Trophoblast cell (in vitro differentiated cells and primary cell): ENCODE measurements around the gene RANBP3L.

ENCODE experiments used
- DNase-seq, 2 donors: peaks; one replicate each; pipeline ENCODE4 v3.0.0-alpha.2; 2016
- H2AFZ ChIP-seq: 2 replicates; pipeline ENCODE4 v1.6.1; 2013; ENCODE audit warnings: low read length, moderate library complexity, mild to moderate bottlenecking; ENCODE audit not compliant: insufficient read depth, poor library complexity
- H2AK5ac ChIP-seq: 2 replicates; pipeline ENCODE4 v1.6.1; 2013; ENCODE audit warnings: mild to moderate bottlenecking, low read length
- H2BK120ac ChIP-seq: 2 replicates; pipeline ENCODE4 v1.6.1; 2013; ENCODE audit warnings: low read length, mild to moderate bottlenecking, moderate library complexity; ENCODE audit not compliant: insufficient read depth, poor library complexity
- H2BK12ac ChIP-seq: 2 replicates; pipeline ENCODE4 v1.6.1; 2013; ENCODE audit warnings: mild to moderate bottlenecking, low read length, moderate library complexity
- H2BK5ac ChIP-seq: 2 replicates; pipeline ENCODE4 v1.6.1; 2013; ENCODE audit warnings: low read length, low read depth, moderate library complexity, mild to moderate bottlenecking; ENCODE audit not compliant: poor library complexity
- H3K14ac ChIP-seq: 2 replicates; pipeline ENCODE4 v1.6.1; 2013; ENCODE audit warnings: mild to moderate bottlenecking, low read length
- H3K18ac ChIP-seq: 2 replicates; pipeline ENCODE4 v1.6.1; 2013; ENCODE audit warnings: mild to moderate bottlenecking, low read length
- H3K23ac ChIP-seq: 2 replicates; pipeline ENCODE4 v1.6.1; 2013; ENCODE audit warnings: low read length
- H3K27ac ChIP-seq: 2 replicates; pipeline ENCODE4 v1.5.1; 2013; ENCODE audit warnings: low read depth, mild to moderate bottlenecking, inconsistent platforms, low read length, moderate library complexity
- H3K27me3 ChIP-seq: 2 replicates; pipeline ENCODE4 v1.6.1; 2013; ENCODE audit warnings: inconsistent platforms, mild to moderate bottlenecking, low read length, moderate library complexity; ENCODE audit not compliant: insufficient read depth
- H3K36me3 ChIP-seq, 2 experiments: 1 replicate in 1 of 2; 2 replicates in 1 of 2; pipeline ENCODE4 v1.6.1; 2013; ENCODE audit warnings: low read length in 2 of 2, mild to moderate bottlenecking in 2 of 2, moderate library complexity in 1 of 2; ENCODE audit not compliant: insufficient read depth in 2 of 2, control insufficient read depth in 1 of 2
- H3K4ac ChIP-seq: 2 replicates; pipeline ENCODE4 v1.6.1; 2013; ENCODE audit warnings: low read depth, mild to moderate bottlenecking, low read length, moderate library complexity
- H3K4me1 ChIP-seq, 2 experiments: 1 replicate in 1 of 2; 2 replicates in 1 of 2; pipeline ENCODE4 v1.6.1; 2013; ENCODE audit warnings: low read length in 2 of 2, mild to moderate bottlenecking in 2 of 2, moderate library complexity in 1 of 2; ENCODE audit not compliant: insufficient read depth in 2 of 2, control insufficient read depth in 1 of 2
- H3K4me2 ChIP-seq: 2 replicates; pipeline ENCODE4 v1.6.1; 2013; ENCODE audit warnings: inconsistent platforms, mild to moderate bottlenecking, low read length, moderate library complexity
- H3K4me3 ChIP-seq: 2 replicates; pipeline ENCODE4 v1.5.1; 2013; ENCODE audit warnings: mild to moderate bottlenecking, low read depth, low read length, inconsistent platforms
- H3K79me1 ChIP-seq: one replicate; pipeline ENCODE4 v1.6.1; 2013; ENCODE audit warnings: low read length
- H3K79me2 ChIP-seq: 2 replicates; pipeline ENCODE4 v1.6.1; 2013; ENCODE audit warnings: low read length, mild to moderate bottlenecking; ENCODE audit not compliant: control insufficient read depth, insufficient read depth, poor library complexity
- H3K9ac ChIP-seq: 2 replicates; pipeline ENCODE4 v1.6.1; 2013; ENCODE audit warnings: mild to moderate bottlenecking, low read length
- H3K9me3 ChIP-seq: 2 replicates; pipeline ENCODE4 v1.6.1; 2013; ENCODE audit warnings: low read depth, mild to moderate bottlenecking, control low read depth, inconsistent platforms, low read length; ENCODE audit not compliant: insufficient read depth
- H4K12ac ChIP-seq: 2 replicates; pipeline ENCODE4 v1.6.1; 2013; ENCODE audit warnings: low read depth, mild to moderate bottlenecking, low read length, moderate library complexity
- H4K8ac ChIP-seq: 2 replicates; pipeline ENCODE4 v1.6.1; 2013; ENCODE audit warnings: low read depth, mild to moderate bottlenecking, low read length, moderate library complexity
- H4K91ac ChIP-seq: one replicate; pipeline ENCODE4 v1.6.1; 2013; ENCODE audit warnings: low read depth, mild to moderate bottlenecking, low read length, moderate library complexity
- WGBS: extraction: QIAGEN DNeasy Blood & Tissue Kit; methylation state at CpG from one replicate; pipeline ENCODE4 v1.1.7; 2013; ENCODE audit warnings: missing lambda C conversion rate; ENCODE audit not compliant: insufficient read length, insufficient coverage; ENCODE audit errors: extremely low coverage; 5-methylcytosine and 5-hydroxymethylcytosine counted together

Gene RANBP3L

GRCh38 chr5:36217988-36218387 lies 83.7 kb downstream of the RANBP3L start:
- no peaks in the 10 kb centered on the region for H3K27me3 ChIP-seq
- no CpG with 5 or more reads among the region's 1 CpG for whole genome bisulfite sequencing
- H2BK12ac ChIP-seq = no peak overlapping the region
- no peak overlapping the region for H3K4me2 ChIP-seq
- no peaks in the 10 kb centered on the region for H3K4me1 ChIP-seq
- H2AFZ ChIP-seq = no peak overlapping the region
- no peak overlapping the region for H3K27ac ChIP-seq
- no peak overlapping the region for H3K23ac ChIP-seq
- H3K4ac ChIP-seq = no peak overlapping the region
- H2AK5ac ChIP-seq = no peak overlapping the region
- H2BK5ac ChIP-seq = no peak overlapping the region
- no peaks in the 10 kb centered on the region for H3K79me1 ChIP-seq
- no peak overlapping the region for H3K4me3 ChIP-seq
- no peak overlapping the region for H3K18ac ChIP-seq
- no peak overlapping the region for H4K12ac ChIP-seq
- H3K9ac ChIP-seq = no peak overlapping the region
- H3K79me2 ChIP-seq = no peaks in the 10 kb centered on the region
- no peak overlapping the region for H2BK120ac ChIP-seq
- DNase-seq = no peak
- H3K36me3 ChIP-seq = peaks cover 0 to 3% of the 10 kb centered on the region in 2 experiments
- no peak overlapping the region for H4K8ac ChIP-seq
- no peak overlapping the region for H4K91ac ChIP-seq
- no peaks in the 10 kb centered on the region for H3K9me3 ChIP-seq
- H3K14ac ChIP-seq = no peak overlapping the region

- H3K4me2 ChIP-seq = no peak overlapping the region
- H4K8ac ChIP-seq = no peak overlapping the region
- H2AFZ ChIP-seq = no peak overlapping the region
- H3K23ac ChIP-seq = no peak overlapping the region
- no peak overlapping the region for H2BK12ac ChIP-seq
- no peak overlapping the region for H3K27ac ChIP-seq
- H3K4ac ChIP-seq = no peak overlapping the region
- H3K27me3 ChIP-seq = no peaks in the 10 kb centered on the region
- H3K36me3 ChIP-seq = peaks cover 0 to 3% of the 10 kb centered on the region in 2 experiments
- H2BK5ac ChIP-seq = no peak overlapping the region
- no peak overlapping the region for H4K12ac ChIP-seq
- no peak overlapping the region for H2BK120ac ChIP-seq
- H3K79me1 ChIP-seq = no peaks in the 10 kb centered on the region
- no peaks in the 10 kb centered on the region for H3K4me1 ChIP-seq
- H3K14ac ChIP-seq = no peak overlapping the region
- no peak overlapping the region for H3K4me3 ChIP-seq
- no peaks in the 10 kb centered on the region for H3K9me3 ChIP-seq
- H3K79me2 ChIP-seq = no peaks in the 10 kb centered on the region
- H4K91ac ChIP-seq = no peak overlapping the region
- H3K9ac ChIP-seq = no peak overlapping the region
- no peak for DNase-seq
- no peak overlapping the region for H3K18ac ChIP-seq
- no CpG with 5 or more reads among the region's 1 CpG for WGBS
- H2AK5ac ChIP-seq = no peak overlapping the region
These were observed 84.1 kb downstream of the RANBP3L start for GRCh38 chr5:36217567-36217966.

- Histone ChIP-seq H3K4me2 (no peak overlapping the region), H2BK120ac (no peak overlapping the region), H4K91ac (no peak overlapping the region), H3K27me3 (no peaks in the 10 kb centered on the region), H3K4me3 (no peak overlapping the region), H3K27ac (no peak overlapping the region), H3K4ac (no peak overlapping the region), H3K4me1 (no peaks in the 10 kb centered on the region), H3K36me3 (peaks cover 0 to 3% of the 10 kb centered on the region in 2 experiments), H4K8ac (no peak overlapping the region), H4K12ac (no peak overlapping the region), H3K14ac (no peak overlapping the region), H2BK12ac (no peak overlapping the region), H2AK5ac (no peak overlapping the region), H2BK5ac (no peak overlapping the region), H3K23ac (no peak overlapping the region), H3K79me1 (no peaks in the 10 kb centered on the region), H3K79me2 (no peaks in the 10 kb centered on the region), H3K18ac (no peak overlapping the region), H2AFZ (no peak overlapping the region), H3K9me3 (no peaks in the 10 kb centered on the region), H3K9ac (no peak overlapping the region)
- WGBS = no CpG with 5 or more reads among the region's 2 CpGs
- DNase-seq = no peak
These were observed 85.8 kb downstream of the RANBP3L start for GRCh38 chr5:36215910-36216309.

- H4K91ac ChIP-seq = no peak overlapping the region
- no peak overlapping the region for H2AK5ac ChIP-seq
- no CpG with 5 or more reads among the region's 3 CpGs for WGBS
These were observed 87.3 kb downstream of the RANBP3L start for GRCh38 chr5:36214436-36214835.

More at GRCh38 chr5:36214436-36214835, 87.3 kb downstream of the RANBP3L start:
- H3K14ac ChIP-seq = no peak overlapping the region
- no peak overlapping the region for H3K27ac ChIP-seq
- no peak overlapping the region for H3K4me2 ChIP-seq
- H3K18ac ChIP-seq = no peak overlapping the region
- no peak overlapping the region for H3K9ac ChIP-seq
- H2BK5ac ChIP-seq = no peak overlapping the region
- no peaks in the 10 kb centered on the region for H3K4me1 ChIP-seq
- no peaks in the 10 kb centered on the region for H3K79me2 ChIP-seq
- no peak for DNase-seq
- no peak overlapping the region for H2BK12ac ChIP-seq
- H3K79me1 ChIP-seq = no peaks in the 10 kb centered on the region
- H3K23ac ChIP-seq = no peak overlapping the region
- no peak overlapping the region for H4K12ac ChIP-seq
- no peak overlapping the region for H2AFZ ChIP-seq
- no peak overlapping the region for H3K4me3 ChIP-seq
- H4K8ac ChIP-seq = no peak overlapping the region
- H2BK120ac ChIP-seq = no peak overlapping the region
- H3K9me3 ChIP-seq = no peaks in the 10 kb centered on the region
- no peak overlapping the region for H3K4ac ChIP-seq
- peaks cover 0 to 3% of the 10 kb centered on the region in 2 experiments for H3K36me3 ChIP-seq
- H3K27me3 ChIP-seq = no peaks in the 10 kb centered on the region
